ENCODE measurements around the gene HPRT1. TPM values are rescaled to one million over a fixed set of nuclear protein-coding genes. Genes with fewer than 3 reads are reported as not detected.

The HPRT1 gene
- total RNA-seq, 1 donor from 2014 or later = 27.7 TPM

- ATAC-seq (ENCODE audit: low read depth) = no peak
- POLR2A ChIA-PET = no interaction called here
- no peaks in the 10 kb centered on the region for H3K4me1 Mint-ChIP-seq
- DNase-seq = no peak
- TF ChIP-seq CTCF (IDR thresholded peaks at IDR 0.05) = no peak
- no peaks in the 10 kb centered on the region for H3K9me3 Mint-ChIP-seq
- intact Hi-C loops (cut with micrococcal nuclease) = no loop called here
- no peaks in the 10 kb centered on the region for H3K27me3 Mint-ChIP-seq
- no peak overlapping the region for H3K27ac Mint-ChIP-seq
- CTCF ChIA-PET = no interaction called here
- no peak overlapping the region for H3K4me3 Mint-ChIP-seq
- H3K36me3 Mint-ChIP-seq (ENCODE audit: low read depth) = no peaks in the 10 kb centered on the region
Measured at GRCh38 chrX:134526399-134526798, 66.4 kb downstream of the HPRT1 start.

- H3K36me3 Mint-ChIP-seq (ENCODE audit: low read depth) = no peaks in the 10 kb centered on the region
- H3K9me3 Mint-ChIP-seq = no peaks in the 10 kb centered on the region
- TF ChIP-seq CTCF (IDR thresholded peaks at IDR 0.05) = no peak
- DNase-seq (no peak), ATAC-seq (ENCODE audit: low read depth) (no peak)
- H3K4me3 Mint-ChIP-seq = no peak overlapping the region
- H3K27ac Mint-ChIP-seq = no peak overlapping the region
- H3K4me1 Mint-ChIP-seq = no peaks in the 10 kb centered on the region
- POLR2A ChIA-PET = no interaction called here
- H3K27me3 Mint-ChIP-seq = no peaks in the 10 kb centered on the region
- CTCF ChIA-PET = no interaction called here
- intact Hi-C loops (cut with micrococcal nuclease) = no loop called here
Measured at GRCh38 chrX:134528960-134529359, 69.0 kb downstream of the HPRT1 start.

GRCh38 chrX:134529481-134529880, 69.5 kb downstream of the HPRT1 start:
- TF ChIP-seq CTCF (IDR thresholded peaks at IDR 0.05) = no peak
- intact Hi-C loops (cut with micrococcal nuclease) = no loop called here
- ATAC-seq (ENCODE audit: low read depth) (no peak), DNase-seq (no peak)
- Mint-ChIP-seq H3K4me1 (no peaks in the 10 kb centered on the region), H3K27ac (no peak overlapping the region), H3K9me3 (no peaks in the 10 kb centered on the region), H3K4me3 (no peak overlapping the region), H3K36me3 (ENCODE audit: low read depth) (no peaks in the 10 kb centered on the region), H3K27me3 (no peaks in the 10 kb centered on the region)
- ChIA-PET POLR2A (no interaction called here), CTCF (no interaction called here)

- no peak overlapping the region for H3K27ac Mint-ChIP-seq
- H3K36me3 Mint-ChIP-seq (ENCODE audit: low read depth) = no peaks in the 10 kb centered on the region
- TF ChIP-seq CTCF (IDR thresholded peaks at IDR 0.05) = no peak
- CTCF ChIA-PET = no interaction called here
- POLR2A ChIA-PET = no interaction called here
- no peaks in the 10 kb centered on the region for H3K27me3 Mint-ChIP-seq
- intact Hi-C loops (cut with micrococcal nuclease) = no loop called here
- no peak for DNase-seq
- H3K4me1 Mint-ChIP-seq = no peaks in the 10 kb centered on the region
- H3K4me3 Mint-ChIP-seq = no peak overlapping the region
- no peak for ATAC-seq (ENCODE audit: low read depth)
- no peaks in the 10 kb centered on the region for H3K9me3 Mint-ChIP-seq
Measured at GRCh38 chrX:134530845-134531244, 70.9 kb downstream of the HPRT1 start.

- Mint-ChIP-seq H3K9me3 (no peaks in the 10 kb centered on the region), H3K4me1 (no peaks in the 10 kb centered on the region), H3K36me3 (ENCODE audit: low read depth) (no peaks in the 10 kb centered on the region), H3K27me3 (no peaks in the 10 kb centered on the region), H3K27ac (no peak overlapping the region), H3K4me3 (no peak overlapping the region)
- no peak for DNase-seq
- CTCF ChIA-PET = no interaction called here
- ATAC-seq (ENCODE audit: low read depth) = no peak
- POLR2A ChIA-PET = no interaction called here
- intact Hi-C loops (cut with micrococcal nuclease) = no loop called here
- no peak for TF ChIP-seq CTCF (IDR thresholded peaks at IDR 0.05)
Measured at GRCh38 chrX:134533352-134533751, 73.4 kb downstream of the HPRT1 start.
